Liver (tissue), 9 donors: ENCODE measurements around the gene ZNF708. TPM values are rescaled to one million over a fixed set of nuclear protein-coding genes. Genes with fewer than 3 reads are reported as not detected.
A peak's percentile ranks its signal among the peaks of the same experiment; 100 is the strongest.
"Not testable (repeated sequence)": the region's sequence is repeated elsewhere in the genome, so short reads cannot be mapped to it uniquely, and the experiment has no call there.

Experiments
- DNase-seq: peaks from one replicate; pipeline ENCODE4 v3.0.0-alpha.2; 2017; ENCODE audit warnings: low spot score
- H3K27ac ChIP-seq, 2 donors: one replicate each; pipeline ENCODE4 v1.7.0; 2013; ENCODE audit warnings: inconsistent platforms in 2 of 2, low read length in 2 of 2, control low read depth in 1 of 2, low read depth in 1 of 2, mild to moderate bottlenecking in 1 of 2
- H3K27me3 ChIP-seq, 4 donors: one replicate each; pipeline versions ENCODE4 v1.6.1 to v1.7.0; 2013; ENCODE audit warnings: low read length in 3 of 4, inconsistent platforms in 1 of 4, mild to moderate bottlenecking in 1 of 4, moderate library complexity in 1 of 4; ENCODE audit not compliant: control insufficient read depth in 4 of 4, insufficient read depth in 4 of 4
- H3K36me3 ChIP-seq, 4 donors: one replicate each; pipeline versions ENCODE4 v1.6.1 to v1.7.0; 2013; ENCODE audit warnings: low read length in 3 of 4, mild to moderate bottlenecking in 3 of 4, low read depth in 1 of 4, moderate library complexity in 1 of 4; ENCODE audit not compliant: control insufficient read depth in 4 of 4, insufficient read depth in 3 of 4
- H3K4me1 ChIP-seq, 4 donors: one replicate each; pipeline versions ENCODE4 v1.6.1 to v1.7.0; 2013; ENCODE audit warnings: low read length in 3 of 4, mild to moderate bottlenecking in 3 of 4, moderate library complexity in 1 of 4; ENCODE audit not compliant: control insufficient read depth in 4 of 4, insufficient read depth in 4 of 4
- H3K4me3 ChIP-seq, 3 donors: one replicate each; pipeline versions ENCODE4 v1.6.1 to v1.7.0; 2013; ENCODE audit warnings: low read length in 3 of 3, control low read depth in 1 of 3, low read depth in 1 of 3, mild to moderate bottlenecking in 1 of 3
- H3K9ac ChIP-seq, 2 donors: one replicate each; pipeline ENCODE4 v1.7.0; 2013; ENCODE audit warnings: low read length in 2 of 2, mild to moderate bottlenecking in 2 of 2, moderate library complexity in 2 of 2, control low read depth in 1 of 2, low read depth in 1 of 2
- H3K9me3 ChIP-seq, 4 donors: one replicate each; pipeline versions ENCODE4 v1.6.1 to v1.7.0; 2013; ENCODE audit warnings: low read length in 3 of 4; ENCODE audit not compliant: control insufficient read depth in 4 of 4
- EGR1 ChIP-seq, 2 donors: IDR thresholded peaks; 2 replicates each; pipeline ENCODE4 v1.6.1; 2016 to 2018; ENCODE audit warnings: antibody characterized with exemption in 2 of 2, low read depth in 2 of 2
- FOXA1 ChIP-seq: IDR thresholded peaks from 2 replicates; pipeline ENCODE4 v1.6.1; 2016; ENCODE audit warnings: antibody characterized with exemption
- RAD21 ChIP-seq, 2 donors: IDR thresholded peaks; 2 replicates each; pipeline ENCODE4 v1.6.1; 2016; ENCODE audit warnings: antibody characterized with exemption in 2 of 2, mild to moderate bottlenecking in 2 of 2
- RXRA ChIP-seq, 2 donors: IDR thresholded peaks; 2 replicates each; pipeline ENCODE4 v1.6.1; 2017 to 2018; ENCODE audit warnings: antibody characterized with exemption in 2 of 2, mild to moderate bottlenecking in 1 of 2
- SP1 ChIP-seq: IDR thresholded peaks from 2 replicates; pipeline ENCODE4 v1.6.1; 2018; ENCODE audit warnings: antibody characterized with exemption, mild to moderate bottlenecking
- WGBS: extraction: QIAGEN DNeasy Blood & Tissue Kit; methylation state at CpG from one replicate; pipeline ENCODE4 v1.1.7; 2013; 5-methylcytosine and 5-hydroxymethylcytosine counted together
- polyA plus RNA-seq, 2 donors: library from polyadenylated mRNA; stranded (reverse) in 1 of 2; unstranded in 1 of 2; fragments of 200-250 nt in 1 of 2; fragments of >200 nt in 1 of 2; fragmentation: Nextera tagmentation in 1 of 2; extraction: Ambion mirVana in 1 of 2; gene quantifications; one replicate each; pipeline versions ENCODE4 v1.2.1 to v1.2.3, GENCODE V29; 2013 to 2015
- total RNA-seq, 2 donors: library from RNA; depleted of rRNA; stranded (reverse); fragments of >200 nt; gene quantifications; one replicate each; pipeline ENCODE4 v1.2.3, GENCODE V29; 2014
- TF ChIP-seq, protein P1 (sequence below): fragments of 150-350 bp; IDR thresholded peaks from 2 replicates; pipeline ENCODE4 v1.5.1; 2017; ENCODE audit warnings: improper control_type of control experiment, low read depth, low read length; ENCODE audit not compliant: missing input control
- donor health status: healthy.
- donor health status: healthy.
- donor health status: healthy.
- donor health status: healthy.
- donor health status: healthy.

Gene ZNF708
- total and polyA plus RNA-seq, 4 donors = 0.97 to 7.7 (median 3.3) TPM

DNA sequence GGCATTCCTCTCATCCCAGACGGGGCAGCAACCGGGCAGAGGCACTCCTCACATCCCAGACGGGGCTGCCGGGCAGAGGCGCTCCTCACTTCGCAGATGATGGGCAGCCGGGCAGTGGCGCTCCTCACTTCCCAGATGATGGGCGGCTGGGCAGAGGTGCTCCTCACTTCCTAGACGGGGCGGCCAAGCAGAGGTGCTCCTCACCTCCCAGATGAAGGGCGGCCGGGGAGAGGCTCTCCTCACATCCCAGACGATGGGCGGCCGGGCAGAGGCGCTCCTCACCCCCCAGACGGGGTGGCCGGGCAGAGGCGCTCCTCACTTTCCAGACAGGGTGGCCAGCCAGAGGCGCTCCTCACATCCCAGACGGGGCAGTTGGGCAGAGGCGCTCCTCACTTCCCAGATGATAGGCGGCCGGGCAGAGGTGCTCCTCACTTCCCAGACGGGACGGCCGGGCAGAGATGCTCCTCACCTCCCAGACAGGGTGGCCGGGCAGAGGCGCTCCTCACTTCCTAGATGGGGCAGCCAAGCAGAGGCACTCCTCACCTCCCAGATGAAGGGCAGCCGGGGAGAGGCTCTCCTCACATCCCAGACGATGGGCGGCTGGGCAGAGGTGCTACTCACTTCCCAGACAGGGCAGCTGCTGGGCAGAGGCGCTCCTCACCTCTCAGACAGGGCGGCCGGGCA lies 68.9 kb downstream of the ZNF708 start (continued):
- no peak for TF ChIP-seq FOXA1
- TF ChIP-seq EGR1 (IDR thresholded peaks at IDR 0.05; ENCODE audit: low read depth in 2 of 2) = no peak

DNA sequence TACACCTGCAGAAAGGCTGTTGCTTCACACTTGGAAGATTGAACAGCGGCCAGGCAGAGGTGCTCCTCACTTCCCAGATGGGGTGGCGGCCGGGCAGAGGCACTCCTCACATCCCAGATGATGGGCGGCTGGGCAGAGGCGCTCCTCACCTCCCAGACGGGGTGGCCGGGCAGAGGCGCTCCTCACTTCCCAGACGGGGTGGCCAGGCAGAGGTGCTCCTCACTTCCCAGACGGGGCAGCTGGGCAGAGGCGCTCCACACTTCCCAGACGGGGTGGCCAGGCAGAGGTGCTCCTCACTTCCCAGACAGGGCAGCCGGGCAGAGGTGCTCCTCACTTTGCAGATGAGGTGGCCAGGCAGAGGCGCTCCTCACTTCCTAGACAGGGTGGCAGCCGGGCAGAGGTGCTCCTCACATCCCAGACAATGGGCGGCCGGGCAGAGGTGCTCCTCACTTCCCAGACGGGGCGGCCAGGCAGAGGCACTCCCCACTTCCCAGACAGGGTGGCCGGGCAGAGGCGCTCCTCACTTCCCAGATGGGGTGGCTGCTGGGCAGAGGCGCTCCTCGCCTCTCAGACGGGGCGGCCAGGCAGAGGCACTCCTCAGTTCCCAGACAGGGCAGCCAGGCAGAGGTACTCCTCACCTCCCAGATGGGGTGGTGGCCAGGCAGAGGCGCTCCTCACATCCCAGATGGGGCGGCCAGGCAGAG lies 69.6 kb downstream of the ZNF708 start:
- H3K36me3 ChIP-seq, H3K27me3 ChIP-seq, H3K9ac ChIP-seq, H3K4me1 ChIP-seq, DNase-seq, H3K4me3 ChIP-seq, H3K27ac ChIP-seq: not testable (repeated sequence)
- 90% methylated on average over 27 of the region's 27 CpGs for WGBS
- H3K9me3 ChIP-seq = peaks cover 0 to 15% (median 7%) of the 10 kb centered on the region in 4 donors

DNA sequence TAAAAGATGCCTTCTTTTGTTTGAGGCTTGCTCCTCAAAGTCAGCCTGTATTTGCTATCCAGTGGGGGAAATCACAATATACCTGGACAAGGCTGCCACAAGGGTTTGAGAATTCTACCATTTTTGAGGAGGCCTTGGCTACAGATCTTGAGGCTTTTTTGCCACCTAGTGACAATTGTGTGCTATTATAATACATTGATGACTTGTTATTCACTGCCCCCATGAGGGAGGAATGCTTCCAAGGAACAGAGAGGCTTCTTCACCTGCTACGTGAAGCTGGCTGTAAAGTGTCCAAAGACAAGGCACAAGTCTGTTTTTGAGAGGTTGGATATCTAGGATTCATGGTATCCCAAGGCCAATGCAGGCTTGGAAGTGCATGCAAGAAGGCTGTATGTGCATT lies 72.5 kb downstream of the ZNF708 start:
- TF ChIP-seq RXRA (IDR thresholded peaks at IDR 0.05) (no peak), SP1 (no peak), RAD21 (IDR thresholded peaks at IDR 0.05) (peak in 1 of 2 donors; percentile 30)
- TF ChIP-seq, protein P1, sequence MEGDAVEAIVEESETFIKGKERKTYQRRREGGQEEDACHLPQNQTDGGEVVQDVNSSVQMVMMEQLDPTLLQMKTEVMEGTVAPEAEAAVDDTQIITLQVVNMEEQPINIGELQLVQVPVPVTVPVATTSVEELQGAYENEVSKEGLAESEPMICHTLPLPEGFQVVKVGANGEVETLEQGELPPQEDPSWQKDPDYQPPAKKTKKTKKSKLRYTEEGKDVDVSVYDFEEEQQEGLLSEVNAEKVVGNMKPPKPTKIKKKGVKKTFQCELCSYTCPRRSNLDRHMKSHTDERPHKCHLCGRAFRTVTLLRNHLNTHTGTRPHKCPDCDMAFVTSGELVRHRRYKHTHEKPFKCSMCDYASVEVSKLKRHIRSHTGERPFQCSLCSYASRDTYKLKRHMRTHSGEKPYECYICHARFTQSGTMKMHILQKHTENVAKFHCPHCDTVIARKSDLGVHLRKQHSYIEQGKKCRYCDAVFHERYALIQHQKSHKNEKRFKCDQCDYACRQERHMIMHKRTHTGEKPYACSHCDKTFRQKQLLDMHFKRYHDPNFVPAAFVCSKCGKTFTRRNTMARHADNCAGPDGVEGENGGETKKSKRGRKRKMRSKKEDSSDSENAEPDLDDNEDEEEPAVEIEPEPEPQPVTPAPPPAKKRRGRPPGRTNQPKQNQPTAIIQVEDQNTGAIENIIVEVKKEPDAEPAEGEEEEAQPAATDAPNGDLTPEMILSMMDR = peak; percentile 8
- H3K27ac ChIP-seq = no peak overlapping the region
- no peak for DNase-seq

More for the DNA sequence above, 72.5 kb downstream of the ZNF708 start:
- Histone ChIP-seq H3K4me3 (no peak overlapping the region), H3K4me1 (no peaks in the 10 kb centered on the region), H3K9me3 (peaks cover 0 to 6% (median 6%) of the 10 kb centered on the region in 4 donors), H3K9ac (no peak overlapping the region), H3K27me3 (no peaks in the 10 kb centered on the region), H3K36me3 (no peaks in the 10 kb centered on the region)
- 57% methylated on average over 1 of the region's 1 CpG for WGBS

Other genes with a start within 250 kb of the ZNF708 start
- gene ZNF714, start 247.2 kb downstream of the ZNF708 start, total RNA-seq = 1 to 10 TPM in 1 of 2 donors, under 1 TPM in 1; 0.75 to 4.7 TPM
- under 1 TPM; 0.22 to 0.88 TPM for gene ZNF714, start 247.2 kb downstream of the ZNF708 start, polyA plus RNA-seq
- gene ZNF431, start 187.4 kb downstream of the ZNF708 start, total RNA-seq = 1 to 10 TPM; 1.4 to 6.6 TPM
- 1 to 10 TPM in 1 of 2 donors, under 1 TPM in 1; 0.29 to 1.6 TPM for gene ZNF431, start 187.4 kb downstream of the ZNF708 start, polyA plus RNA-seq
- gene ZNF738, start 29.6 kb upstream of the ZNF708 start, total RNA-seq = 1 to 10 TPM in 1 of 2 donors, under 1 TPM in 1; 0.67 to 4.5 TPM
- under 1 TPM; 0.29 to 0.50 TPM for gene ZNF738, start 29.6 kb upstream of the ZNF708 start, polyA plus RNA-seq
- 10 to 100 TPM; 14.1 to 15.4 TPM for gene ZNF493, start 67.7 kb upstream of the ZNF708 start, total RNA-seq
- gene ZNF493, start 67.7 kb upstream of the ZNF708 start, polyA plus RNA-seq = 1 to 10 TPM; 1.2 to 5.1 TPM
- 10 to 100 TPM in 1 of 2 donors, 1 to 10 TPM in 1; 7.4 to 10.1 TPM for gene ZNF429, start 176.2 kb upstream of the ZNF708 start, total RNA-seq
- gene ZNF429, start 176.2 kb upstream of the ZNF708 start, polyA plus RNA-seq = 1 to 10 TPM; 4.0 to 9.4 TPM